SK-N-MC (cell line): ENCODE measurements around the gene PABPN1L.

Source experiments
- EZH2 ChIP-seq: fragments of 200-600 bp; sonication (generic); IDR thresholded peaks from one replicate; pipeline ENCODE4 v1.6.1; 2017; ENCODE audit warnings: antibody characterized with exemption
- FOXP2 ChIP-seq: optimal IDR thresholded peaks from 2 replicates; pipeline ENCODE3; 2011; ENCODE audit warnings: mild to moderate bottlenecking, moderate library complexity; ENCODE audit not compliant: insufficient read depth; ENCODE audit errors: extremely low read length, control extremely low read depth
- POLR2AphosphoS5 ChIP-seq: IDR thresholded peaks from 2 replicates; pipeline ENCODE4 v1.6.1; 2012; ENCODE audit warnings: mild to moderate bottlenecking, low read depth, low read length, borderline replicate concordance

DNA sequence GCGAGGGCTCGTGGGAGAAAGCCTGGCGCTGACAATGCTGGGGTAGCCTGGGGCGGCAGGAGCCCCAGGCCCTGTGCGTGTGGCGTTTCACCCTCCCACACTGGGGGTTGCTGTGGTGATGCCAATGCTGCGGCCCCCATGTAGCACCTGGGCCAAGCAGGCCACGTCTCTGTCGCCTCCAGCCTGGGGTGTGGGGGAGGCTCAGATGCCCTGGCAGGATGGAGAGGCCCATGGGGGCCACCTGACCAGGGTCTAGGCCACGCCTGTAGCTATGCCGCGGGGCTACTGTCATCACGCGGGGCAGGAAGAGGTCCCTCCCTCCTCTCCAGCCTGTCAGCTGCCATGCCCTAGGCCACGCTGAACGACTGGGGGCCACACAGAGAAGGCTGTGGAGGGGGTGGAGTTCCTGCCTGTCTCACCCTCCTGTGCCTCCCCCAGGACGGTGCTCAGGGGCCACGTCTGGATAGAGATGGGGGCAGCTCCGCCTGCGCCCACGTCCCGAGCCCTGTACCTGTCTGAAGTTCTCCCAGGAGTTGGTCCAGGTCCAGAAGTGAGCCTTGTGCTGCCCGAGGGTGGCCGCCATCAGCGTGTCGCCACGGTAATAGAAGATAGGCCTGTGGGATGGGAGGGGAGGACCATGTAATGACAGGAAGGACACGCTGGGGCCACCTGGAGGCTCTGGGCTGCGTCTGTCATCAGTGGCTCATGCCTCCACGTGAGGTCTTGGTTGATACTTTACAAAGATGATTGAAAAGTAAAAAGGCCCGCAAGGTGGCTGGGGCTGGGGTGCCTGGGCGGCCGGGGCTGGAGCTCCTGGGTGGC is 42.0 kb downstream of the PABPN1L start:
- TF ChIP-seq POLR2AphosphoS5 (no peak), EZH2 (no peak), FOXP2 (no peak)
